Glomerular endothelial cell (primary cell): ENCODE data around the gene POMP. TPM values are rescaled to one million over a fixed set of nuclear protein-coding genes. Genes with fewer than 3 reads are reported as not detected.

ENCODE experiments used
- DNase-seq: peaks from one replicate; pipeline ENCODE4 v3.0.0-alpha.2; 2011; ENCODE audit warnings: low read depth, low spot score; ENCODE audit errors: extremely low read depth
- total RNA-seq: library from RNA; depleted of rRNA; stranded (reverse); fragments of >200 nt; gene quantifications from 2 replicates; pipeline ENCODE4 v1.2.3, GENCODE V29; 2015

The POMP gene
- 128 and 132 TPM in 2 replicates for total RNA-seq

GRCh38 chr13:28658796-28659620, at the start of gene POMP:
POMP (plus strand) TSS chr13:28659130; CDS start chr13:28659185, 55 bp downstream.
- peak; percentile 75 for DNase-seq

GRCh38 chr13:28609381-28609780, 49.5 kb upstream of the POMP start:
- DNase-seq: no peak

GRCh38 chr13:28609926-28610325, 49.0 kb upstream of the POMP start:
- DNase-seq: no peak

- no peak for DNase-seq
These were observed 47.9 kb upstream of the POMP start for GRCh38 chr13:28610996-28611395.

GRCh38 chr13:28611654-28612131, 47.2 kb upstream of the POMP start:
- DNase-seq: no peak

- DNase-seq: no peak
These were observed 45.4 kb upstream of the POMP start for GRCh38 chr13:28613562-28613961.

- DNase-seq: no peak
These were observed 42.9 kb upstream of the POMP start for GRCh38 chr13:28615916-28616446.

- DNase-seq: no peak
These were observed 40.5 kb upstream of the POMP start for GRCh38 chr13:28618230-28618994.

- no peak for DNase-seq
These were observed 38.7 kb upstream of the POMP start for GRCh38 chr13:28620011-28620830.

GRCh38 chr13:28621449-28621848, 37.5 kb upstream of the POMP start:
- DNase-seq: no peak

GRCh38 chr13:28622286-28622685, 36.6 kb upstream of the POMP start:
- DNase-seq: no peak

- no peak for DNase-seq
These were observed 34.9 kb upstream of the POMP start for GRCh38 chr13:28623782-28624706.

GRCh38 chr13:28624707-28625432, 34.1 kb upstream of the POMP start:
- no peak for DNase-seq

GRCh38 chr13:28626266-28626665, 32.7 kb upstream of the POMP start:
- DNase-seq: no peak

- no peak for DNase-seq
These were observed 30.7 kb upstream of the POMP start for GRCh38 chr13:28628241-28628640.

- DNase-seq: no peak
These were observed 28.1 kb upstream of the POMP start for GRCh38 chr13:28630869-28631268.

GRCh38 chr13:28631801-28632200, 27.1 kb upstream of the POMP start:
- no peak for DNase-seq

GRCh38 chr13:28636069-28636468, 22.9 kb upstream of the POMP start:
- DNase-seq: no peak
